HEK293T (cell line): Measurements from ENCODE around the gene SLC39A13.

Source experiments
- BHLHE40 ChIP-seq: fragments of 450-650 bp; IDR thresholded peaks from 2 replicates; pipeline ENCODE4 v1.6.1; 2016; ENCODE audit warnings: mild to moderate bottlenecking, moderate library complexity, borderline replicate concordance
- CTBP1 ChIP-seq: fragments of 450-650 bp; IDR thresholded peaks from 2 replicates; pipeline ENCODE4 v1.6.1; 2016; ENCODE audit warnings: borderline replicate concordance
- ELF4 ChIP-seq: fragments of 450-650 bp; IDR thresholded peaks from 2 replicates; pipeline ENCODE4 v1.6.1; 2017; ENCODE audit warnings: antibody characterized with exemption
- FOXK2 ChIP-seq: fragments of 450-650 bp; IDR thresholded peaks from 2 replicates; pipeline ENCODE4 v1.6.1; 2016; ENCODE audit warnings: mild to moderate bottlenecking
- FOXM1 ChIP-seq: fragments of 450-650 bp; IDR thresholded peaks from 2 replicates; pipeline ENCODE4 v1.6.1; 2017; ENCODE audit warnings: mild to moderate bottlenecking, borderline replicate concordance
- NFRKB ChIP-seq: fragments of 450-650 bp; IDR thresholded peaks from 2 replicates; pipeline ENCODE4 v1.6.1; 2016; ENCODE audit warnings: mild to moderate bottlenecking, moderate library complexity
- SP1 ChIP-seq: fragments of 450-650 bp; IDR thresholded peaks from 2 replicates; pipeline ENCODE4 v1.6.1; 2017
- TARDBP ChIP-seq: fragments of 450-650 bp; IDR thresholded peaks from 2 replicates; pipeline ENCODE4 v1.6.1; 2016

DNA sequence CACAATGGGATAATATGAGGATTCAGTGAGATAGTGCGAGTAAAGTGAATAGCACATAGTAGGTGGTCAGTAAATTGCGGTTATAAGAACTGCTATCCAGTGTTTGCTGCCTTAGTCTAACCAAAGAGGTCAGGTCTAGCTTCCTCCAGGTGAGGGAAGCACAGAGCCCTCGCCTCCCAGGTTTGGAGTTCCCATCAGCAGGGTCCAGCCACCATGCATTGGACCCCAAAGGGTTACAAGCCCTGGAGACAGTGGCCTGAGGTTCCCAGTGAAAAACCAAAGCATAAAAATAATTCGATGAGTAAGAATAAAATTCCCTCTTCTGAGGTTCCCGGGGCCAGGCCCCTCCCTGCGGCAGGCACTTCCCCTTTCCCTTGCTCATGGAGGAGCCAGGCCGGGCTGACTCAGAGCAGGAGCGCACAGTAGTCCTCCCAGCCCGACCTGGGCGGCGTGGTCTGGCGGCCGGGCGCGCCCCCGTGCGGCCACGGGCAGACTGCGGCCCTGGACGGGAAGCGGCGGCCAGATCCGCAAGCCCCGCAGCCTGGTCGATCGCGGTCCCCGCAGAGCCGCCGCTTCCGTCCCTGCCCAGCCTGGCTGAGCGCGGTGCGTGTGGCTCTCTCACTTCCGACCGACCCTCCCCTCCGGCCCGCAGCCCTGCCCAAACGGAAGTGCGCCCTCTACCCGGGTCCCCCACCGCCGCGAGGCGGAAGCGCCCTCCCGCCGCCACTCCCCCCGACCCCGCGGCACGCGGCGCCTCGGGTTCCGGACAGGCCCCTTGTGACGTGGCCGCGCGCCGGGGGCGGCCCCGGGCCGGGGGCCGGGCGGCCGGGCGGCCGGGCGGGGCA lies at the start of gene SLC39A13:
- TF ChIP-seq FOXM1: peak; percentile 78; the same call in 1 of the 2 replicates
- TF ChIP-seq NFRKB: no peak
- TF ChIP-seq BHLHE40: no peak
- peak; percentile 69; the same call in 1 of the 2 replicates for TF ChIP-seq CTBP1
- no peak for TF ChIP-seq ELF4
- TF ChIP-seq FOXK2: no peak
- no peak for TF ChIP-seq TARDBP
- no peak for TF ChIP-seq SP1
